Fibroblast of skin of right biceps (primary cell): Measurements from ENCODE around the gene LMLN.
"Not testable (repeated sequence)": the region's sequence is repeated elsewhere in the genome, so short reads cannot be mapped to it uniquely, and the experiment has no call there.

Source experiments
- DNase-seq: peaks from one replicate; pipeline ENCODE4 v3.0.0-alpha.2; 2013

The LMLN gene

GRCh38 chr3:198081421-198081844 lies 121.4 kb downstream of the LMLN start:
- DNase-seq, result no peak

- DNase-seq, result not testable (repeated sequence)
These were observed 122.2 kb downstream of the LMLN start for GRCh38 chr3:198082226-198082625.

GRCh38 chr3:198088421-198088955 lies 128.5 kb downstream of the LMLN start:
- no peak for DNase-seq

GRCh38 chr3:198090795-198091332 lies 130.8 kb downstream of the LMLN start:
- DNase-seq, result no peak

- DNase-seq, result no peak
These were observed 132.3 kb downstream of the LMLN start for GRCh38 chr3:198092276-198092675.

GRCh38 chr3:198093112-198093679 lies 133.2 kb downstream of the LMLN start:
- no peak for DNase-seq
